SKM-1 treated with dmso at 0.1 percent for 144 hours (cell line): ENCODE results near the gene PET117.
A peak's percentile ranks its signal among the peaks of the same experiment; 100 is the strongest.
"Not testable (repeated sequence)": the region's sequence is repeated elsewhere in the genome, so short reads cannot be mapped to it uniquely, and the experiment has no call there.

ENCODE experiments used
- DNase-seq: peaks from one replicate; lab custom pipeline; 2025; ENCODE audit not compliant: unreplicated experiment; lab: John Stamatoyannopoulos, UW

PET117 gene, protein sequence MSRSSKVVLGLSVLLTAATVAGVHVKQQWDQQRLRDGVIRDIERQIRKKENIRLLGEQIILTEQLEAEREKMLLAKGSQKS

DNA sequence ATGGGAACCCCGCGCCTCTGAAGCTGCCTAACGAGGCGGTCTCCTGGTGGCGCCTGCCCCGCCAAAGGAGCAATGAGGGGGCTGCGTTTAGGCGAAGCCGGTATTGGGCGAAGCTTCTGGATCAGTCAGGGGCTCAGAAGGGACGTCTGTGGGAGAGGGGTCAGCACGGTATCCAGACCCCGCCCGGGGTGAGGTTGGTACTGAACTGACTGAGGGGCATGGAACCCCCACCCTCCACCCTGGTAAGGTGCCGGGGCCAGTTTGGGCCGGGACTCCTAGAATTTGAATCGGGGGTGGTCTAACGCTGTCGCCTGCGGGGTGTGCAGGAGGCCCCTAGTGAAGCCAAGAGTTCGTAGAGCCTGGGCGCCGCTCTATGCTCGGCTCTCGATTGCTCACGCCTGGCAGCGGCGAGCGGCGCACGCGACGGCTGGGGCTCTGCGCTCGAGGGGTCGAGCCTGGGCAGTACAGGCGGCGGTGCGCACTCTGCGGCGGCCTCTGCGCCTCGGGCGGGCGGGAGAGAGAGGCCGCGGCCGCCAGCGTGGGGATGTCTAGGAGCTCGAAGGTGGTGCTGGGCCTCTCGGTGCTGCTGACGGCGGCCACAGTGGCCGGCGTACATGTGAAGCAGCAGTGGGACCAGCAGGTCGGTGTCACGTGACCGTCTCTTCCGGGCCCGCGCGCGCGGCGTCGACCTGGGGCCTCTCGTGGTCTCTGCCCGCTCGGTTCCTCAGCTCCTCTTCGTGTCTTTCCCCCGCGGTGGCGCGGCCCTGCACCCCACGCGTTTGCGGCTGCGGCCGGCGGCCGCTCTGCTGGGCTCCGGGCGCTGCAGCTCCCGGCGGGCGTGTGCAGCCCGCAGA is at the start of gene PET117, which contains the start of gene KAT14:
Gene PET117, plus strand, starts transcription at position 452 of the 854 bp plus-strand sequence. Its CDS starts 93 bp downstream, at position 545.
Gene KAT14, plus strand, starts transcription at position 452 of the 854 bp plus-strand sequence. CDS start 4,798 bp downstream, outside the sequence.
- DNase-seq = peak; percentile 46

DNA sequence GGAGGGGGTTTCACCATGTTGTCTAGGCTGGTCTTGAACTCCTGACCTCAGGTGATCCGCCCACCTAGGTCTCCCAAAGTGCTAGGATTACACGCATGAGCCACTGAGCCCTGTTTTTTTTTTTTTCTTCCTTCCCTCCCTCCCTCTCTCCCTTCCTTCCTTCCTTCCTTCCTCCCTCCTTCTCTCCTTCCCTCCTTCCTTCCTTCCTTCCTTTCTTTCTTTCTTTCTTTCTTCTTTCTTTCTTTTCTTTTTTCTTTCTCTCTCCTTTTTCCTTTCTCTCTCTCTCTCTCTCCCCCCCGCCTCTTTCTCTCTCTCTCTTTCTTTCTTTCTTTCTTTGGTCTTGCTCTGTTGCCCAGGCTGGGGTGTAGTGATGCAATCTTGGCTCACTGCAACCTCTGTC is 49.4 kb upstream of the PET117 start:
- not testable (repeated sequence) for DNase-seq

DNA sequence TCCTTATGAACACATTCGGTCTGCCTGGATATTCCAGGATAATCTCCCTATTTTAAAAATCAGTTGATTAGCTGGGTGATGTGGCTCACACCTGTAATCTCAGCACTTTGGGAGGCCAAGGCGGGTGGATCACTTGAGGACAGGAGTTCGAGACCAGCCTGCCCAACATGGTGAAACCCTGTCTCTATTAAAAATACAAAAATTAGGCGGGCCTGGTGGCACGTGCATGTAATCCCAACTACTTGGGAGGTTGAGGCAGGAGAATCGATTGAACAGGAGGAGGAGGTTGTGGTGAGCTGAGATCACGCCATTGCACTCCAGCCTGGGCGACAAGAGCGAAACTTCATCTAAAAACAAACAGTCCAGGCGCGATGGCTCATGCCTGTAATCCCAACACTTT is 48.8 kb upstream of the PET117 start:
- DNase-seq = not testable (repeated sequence)

DNA sequence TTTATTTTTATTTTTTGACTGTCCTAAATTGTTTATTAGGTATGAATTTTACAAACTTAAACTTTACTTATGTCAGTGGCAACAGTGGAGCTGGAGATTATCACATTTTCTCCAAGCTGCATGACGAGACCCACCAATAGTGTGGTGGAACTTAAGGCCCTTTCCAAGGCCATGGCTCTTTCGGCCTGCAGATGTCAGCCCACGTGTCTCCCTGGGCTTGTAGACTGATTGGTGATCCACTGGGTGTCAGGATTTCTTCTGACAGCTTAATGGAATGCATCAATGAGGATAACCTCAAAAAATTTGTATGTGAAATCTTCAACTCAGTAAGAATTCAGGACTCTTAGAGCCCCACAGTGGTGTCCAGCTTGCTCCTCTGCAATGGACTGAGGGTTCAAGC is 47.6 kb upstream of the PET117 start:
- DNase-seq = no peak

DNA sequence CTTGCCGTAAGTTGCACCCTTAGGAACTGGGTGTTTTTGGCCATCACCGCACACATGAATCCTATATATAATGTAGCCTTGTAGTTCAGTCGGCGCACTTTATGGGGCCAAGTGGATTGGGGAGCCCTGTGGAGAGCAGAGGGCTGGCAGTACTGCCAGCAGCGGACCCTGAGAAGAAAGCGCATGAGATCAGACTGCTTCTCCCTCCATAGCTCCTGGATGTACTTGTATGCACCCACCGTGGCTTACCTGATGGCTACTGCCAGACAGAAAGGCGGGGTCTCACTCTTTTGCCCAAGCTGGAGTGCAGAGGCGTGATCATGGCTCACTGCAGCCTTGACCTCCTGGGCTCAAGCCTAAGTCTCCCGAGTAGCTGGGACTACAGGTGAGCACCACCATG is 47.2 kb upstream of the PET117 start:
- DNase-seq = no peak

DNA sequence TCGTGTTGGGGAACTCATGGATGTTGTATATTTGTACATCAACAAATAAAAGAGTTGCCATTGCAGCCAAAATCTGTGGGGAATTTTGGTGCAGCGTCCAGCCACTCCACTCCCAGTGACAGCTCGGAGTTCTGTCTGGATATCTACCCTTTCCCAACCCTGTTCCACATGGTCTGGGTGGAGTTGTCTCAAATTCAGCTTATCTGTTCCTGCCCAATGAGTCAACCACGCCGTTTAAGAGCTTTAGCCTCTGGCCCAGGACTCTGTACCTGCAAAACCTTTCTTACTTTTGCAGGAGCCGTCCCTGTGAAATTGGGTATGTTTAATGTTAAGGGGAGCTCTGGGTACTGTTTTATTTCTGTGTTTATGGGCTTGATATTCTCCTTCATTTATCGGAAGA is 46.0 kb upstream of the PET117 start:
- DNase-seq = no peak

DNA sequence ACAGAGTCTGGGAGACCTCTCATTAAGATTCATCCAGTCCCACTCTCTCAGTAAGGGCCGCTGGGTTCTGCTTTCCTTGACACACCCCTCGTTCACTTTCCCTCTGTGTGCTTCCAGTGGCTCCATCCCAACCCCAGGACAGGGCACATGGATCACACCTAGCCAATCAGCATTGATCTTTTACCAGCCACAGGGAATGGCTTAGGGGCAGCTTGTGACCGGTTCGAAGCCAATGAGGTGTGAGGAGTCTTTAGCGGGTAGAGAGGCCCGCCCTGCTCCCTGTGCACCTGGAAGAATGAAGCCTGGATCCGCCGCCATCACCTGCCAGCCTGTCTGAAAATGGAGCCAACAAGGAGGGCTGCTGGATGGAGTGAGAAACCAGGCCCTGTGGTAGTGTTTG is 44.8 kb upstream of the PET117 start:
- no peak for DNase-seq

DNA sequence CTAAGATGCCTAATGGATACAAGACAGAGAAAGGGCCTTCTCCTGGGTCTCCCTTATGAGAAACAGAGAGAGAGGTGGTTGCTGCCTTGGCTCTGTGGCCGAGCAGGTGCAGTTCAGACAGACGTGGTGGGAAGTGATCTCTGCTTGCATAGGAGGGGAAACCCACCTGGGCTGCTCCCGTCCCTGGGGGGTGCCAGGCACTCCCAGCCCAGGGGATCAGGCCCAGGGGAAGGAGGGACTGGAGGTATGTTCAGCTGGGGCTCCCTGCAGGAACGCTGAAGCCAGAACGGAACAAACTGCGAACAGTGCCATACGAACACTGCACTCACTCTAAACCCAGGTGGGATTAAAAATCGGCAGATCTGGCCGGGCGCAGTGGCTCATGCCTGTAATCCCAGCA is 44.3 kb upstream of the PET117 start:
- DNase-seq = no peak

DNA sequence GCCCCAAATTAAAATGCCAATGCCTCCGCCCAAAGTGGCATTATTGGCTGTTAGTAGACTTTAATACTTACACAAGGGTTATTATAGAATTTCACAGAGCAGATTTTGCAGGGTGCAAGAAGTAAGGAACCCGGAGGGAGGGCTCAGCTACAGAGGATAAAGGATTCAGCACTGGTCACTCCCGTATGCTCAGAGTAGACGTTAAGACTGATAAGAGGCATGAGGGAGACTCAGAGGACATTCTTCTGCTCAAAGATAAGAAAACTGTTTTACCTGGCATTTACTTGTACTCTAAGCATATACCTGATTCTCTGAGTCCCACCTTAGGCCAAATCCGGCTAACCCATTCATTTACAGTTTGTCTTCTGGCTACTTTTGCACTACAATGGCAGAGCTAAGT is 43.5 kb upstream of the PET117 start:
- no peak for DNase-seq

DNA sequence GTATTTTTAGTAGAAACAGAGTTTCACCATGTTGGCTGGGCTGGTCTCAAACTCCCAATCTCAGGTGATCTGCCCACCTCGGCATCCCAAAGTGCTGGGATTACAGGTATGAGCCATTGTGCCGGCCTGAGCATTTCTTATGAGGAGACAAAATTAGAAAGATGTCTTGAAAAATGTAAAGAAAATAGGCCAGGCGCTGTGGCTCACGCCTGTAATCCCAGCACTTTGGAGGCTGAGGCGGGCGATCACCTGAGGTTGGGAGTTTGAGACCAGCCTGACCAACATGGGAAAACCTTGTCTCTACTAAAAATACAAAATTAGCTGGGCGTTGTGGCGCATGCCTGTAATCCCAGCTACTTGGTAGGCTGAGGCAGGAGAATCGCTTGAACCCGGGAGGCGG is 37.1 kb upstream of the PET117 start:
- DNase-seq = not testable (repeated sequence)

DNA sequence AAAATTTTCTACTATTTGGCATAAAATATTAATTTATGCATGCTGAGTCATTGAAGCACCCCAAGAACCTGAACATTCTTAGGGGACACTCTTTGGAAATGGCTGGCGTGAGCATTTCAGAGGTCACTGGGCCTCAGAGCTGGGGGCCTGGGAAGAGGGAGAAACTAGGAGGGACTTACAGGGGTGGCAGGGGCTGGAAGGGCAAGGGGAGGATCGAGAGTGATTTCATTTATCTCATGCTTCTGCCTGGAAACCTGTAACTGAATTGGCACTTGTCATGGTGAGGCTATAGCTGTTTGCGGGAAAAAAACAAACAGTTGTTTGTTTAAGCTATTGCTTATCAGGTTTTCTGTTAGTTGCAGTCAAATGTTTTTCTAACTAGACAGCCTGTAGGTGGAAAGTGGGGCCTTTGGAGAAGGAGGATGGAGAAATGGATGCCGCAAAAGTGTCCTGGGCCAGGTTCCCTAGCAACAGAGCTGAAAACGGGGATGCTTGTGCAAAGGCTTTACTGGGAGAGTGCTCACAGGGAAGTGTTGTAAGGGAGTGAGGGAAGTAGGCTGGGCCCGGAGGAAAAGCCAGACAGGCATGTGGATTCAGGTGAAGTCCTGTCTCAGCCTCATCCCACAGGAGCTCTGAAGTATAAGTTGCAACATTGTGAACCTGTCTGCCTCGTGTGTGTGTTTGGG is 36.4 kb upstream of the PET117 start:
- no peak for DNase-seq

DNA sequence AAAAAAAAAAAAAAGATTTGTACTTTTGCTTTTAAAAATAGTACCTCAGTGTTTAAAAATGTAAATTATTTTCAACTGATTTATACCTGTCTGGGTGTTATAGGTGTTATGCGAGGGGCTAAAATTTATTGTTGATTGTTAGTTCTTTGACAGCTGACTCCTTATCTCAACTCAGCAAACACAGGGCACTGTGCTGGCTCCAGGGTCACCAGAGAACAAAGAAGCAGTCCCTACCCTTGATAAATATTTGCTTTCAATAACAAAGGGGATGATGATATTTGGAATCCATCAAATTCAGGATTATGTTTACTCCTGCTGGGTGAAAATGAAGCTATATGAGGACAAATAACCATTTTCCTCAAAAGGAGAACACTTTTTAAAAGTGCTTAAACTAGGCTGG is 34.2 kb upstream of the PET117 start:
- no peak for DNase-seq

DNA sequence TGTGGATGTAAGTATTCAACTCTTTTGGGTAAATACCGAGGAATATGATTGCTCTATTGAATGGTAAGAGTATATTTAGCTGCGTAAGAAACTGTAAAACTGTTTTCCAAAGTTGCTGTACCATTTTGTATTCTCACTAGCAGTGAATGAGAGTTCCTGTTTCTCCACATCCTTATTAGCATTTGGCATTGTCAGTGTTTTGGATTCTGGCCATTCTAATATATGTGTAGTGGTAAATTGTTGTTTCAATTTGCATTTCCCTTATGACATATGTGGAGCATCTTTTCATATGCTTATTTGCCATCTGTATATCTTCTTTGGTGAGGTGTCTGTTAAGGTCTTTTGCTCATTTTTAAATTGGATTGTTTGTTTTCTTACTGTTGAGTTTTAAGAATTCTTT is 29.3 kb upstream of the PET117 start:
- no peak for DNase-seq

DNA sequence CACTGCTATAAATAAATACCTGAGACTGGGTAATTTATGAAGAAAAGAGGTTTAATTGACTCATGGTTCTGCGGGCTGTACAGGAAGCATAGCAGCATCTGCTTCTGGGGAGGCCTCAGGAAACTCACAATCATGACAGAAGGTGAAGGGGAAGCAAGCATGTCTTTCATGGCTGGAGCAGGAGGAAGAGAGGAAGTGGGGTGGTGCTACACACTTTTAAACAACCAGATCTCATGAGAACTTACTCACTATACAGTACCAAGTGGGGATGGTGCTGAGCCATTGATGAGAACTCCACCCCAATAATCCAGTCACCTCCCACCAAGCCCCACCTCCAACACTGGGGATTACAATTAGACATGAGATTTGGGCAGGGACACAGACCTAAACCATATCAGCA is 9.1 kb upstream of the PET117 start:
- not testable (repeated sequence) for DNase-seq

DNA sequence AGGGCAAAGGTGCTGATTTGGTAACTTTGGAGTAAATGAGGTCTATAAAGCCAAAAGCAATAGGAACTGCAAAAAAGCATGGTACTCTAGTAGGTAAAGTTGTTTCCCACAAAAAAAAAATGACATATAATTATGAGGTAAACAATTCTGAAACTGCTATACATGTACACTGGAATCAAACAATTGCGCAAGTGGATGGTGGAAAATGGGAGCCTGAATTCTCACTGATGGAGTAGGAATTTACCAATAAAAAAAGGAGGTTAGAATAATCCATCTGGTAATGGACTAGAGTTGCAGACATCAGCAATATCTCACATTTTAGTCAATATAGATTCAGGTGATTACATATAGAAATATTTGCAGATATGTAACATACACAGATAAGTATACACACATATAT is 5.0 kb upstream of the PET117 start:
- no peak for DNase-seq

DNA sequence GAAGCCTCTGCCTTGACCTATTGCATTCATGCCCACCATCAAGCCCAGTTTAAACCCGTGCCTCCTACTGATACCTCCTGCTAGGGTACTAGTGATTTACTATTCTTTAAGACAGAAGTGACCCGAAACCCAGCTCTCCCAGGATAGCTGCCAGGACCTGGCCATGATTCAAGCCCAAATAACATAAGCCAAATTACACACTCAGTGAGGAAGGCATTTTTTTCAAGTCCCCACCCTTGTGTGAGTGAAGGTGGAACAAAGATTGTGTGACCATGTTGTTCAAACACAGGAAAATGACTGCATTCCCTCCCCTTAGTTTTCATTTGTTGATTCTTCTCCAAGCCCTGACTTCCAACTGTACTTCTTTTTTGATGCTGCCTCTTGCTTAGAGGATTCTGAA is 3.7 kb upstream of the PET117 start:
- DNase-seq = no peak

DNA sequence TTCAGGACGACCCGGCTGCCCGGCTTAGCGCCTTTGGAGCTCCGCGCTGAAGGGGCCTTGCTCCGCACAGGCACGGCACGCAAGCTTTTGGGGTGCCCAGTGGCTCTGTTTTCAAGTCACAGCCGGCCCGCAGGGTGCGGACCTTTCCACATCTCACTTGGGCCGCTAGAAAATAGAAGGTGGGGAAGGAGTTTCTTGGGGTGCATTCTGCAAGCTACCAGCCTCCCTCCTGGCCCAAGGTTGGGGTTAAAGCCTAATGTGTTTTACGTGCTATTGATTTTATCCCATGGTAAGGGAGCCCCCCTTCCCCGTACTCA is 561 bp downstream of the PET117 start:
- no peak for DNase-seq

DNA sequence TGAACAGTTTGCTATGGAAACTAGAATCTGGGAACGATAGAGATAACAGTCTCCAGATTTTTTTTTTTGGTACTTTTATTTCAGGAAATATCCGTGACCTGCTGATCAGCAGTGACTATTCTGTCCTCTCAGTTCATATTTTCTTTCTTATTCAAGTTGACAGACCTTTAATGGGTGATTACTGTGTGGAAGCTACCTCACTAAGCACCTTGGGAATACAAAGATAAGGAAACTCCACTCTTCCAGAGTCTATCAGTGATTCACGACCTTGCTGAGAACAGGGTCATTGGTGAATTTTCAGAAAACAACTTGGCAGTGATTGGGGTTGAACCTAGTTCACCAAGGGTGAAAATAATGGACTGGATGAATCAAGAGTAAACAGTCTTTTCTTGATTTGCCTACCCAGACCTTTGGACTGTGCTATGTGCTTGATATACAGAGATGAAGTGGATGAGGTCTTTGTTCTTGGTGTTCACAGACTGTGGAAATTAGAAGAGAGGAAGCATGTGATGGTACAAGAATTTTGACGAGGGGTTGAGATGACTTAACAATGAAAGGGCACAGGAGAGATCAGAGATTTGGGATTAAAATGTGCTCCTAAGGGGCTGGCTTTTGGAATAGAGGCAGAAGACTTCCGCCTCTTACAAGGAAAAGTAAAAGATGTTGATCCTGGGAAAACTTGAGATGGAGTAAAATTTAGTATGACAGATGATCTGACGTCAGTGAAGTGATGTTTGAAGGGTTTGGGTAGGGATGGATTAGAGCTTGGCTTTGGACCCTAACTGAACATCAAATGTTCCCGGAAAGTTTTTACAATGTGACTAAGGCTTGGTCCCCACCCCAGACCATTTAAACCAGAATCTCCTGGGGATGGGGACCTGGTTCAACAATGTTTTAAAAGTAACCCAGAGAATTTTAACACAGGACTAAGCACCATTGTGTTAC is 1.2 kb downstream of the PET117 start:
- no peak for DNase-seq

DNA sequence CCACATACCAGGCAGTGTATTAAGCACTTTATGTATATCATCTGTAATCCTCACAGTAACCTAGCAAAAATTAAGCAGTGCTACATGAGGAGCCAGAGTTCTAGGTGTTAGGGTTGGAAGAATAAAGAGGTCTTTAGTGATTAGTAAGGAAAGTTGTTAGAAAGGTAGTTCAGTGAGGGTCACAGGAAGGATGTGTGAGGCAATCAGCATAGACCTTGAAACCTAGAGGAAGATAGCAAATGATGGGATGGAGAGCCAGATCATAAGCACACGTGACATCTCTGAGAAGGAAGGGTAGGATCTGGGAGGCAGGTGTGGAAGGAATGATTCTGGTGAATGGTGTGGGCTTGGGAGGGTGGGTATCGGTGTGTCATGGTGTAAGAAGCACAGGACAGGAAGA is 2.2 kb downstream of the PET117 start:
- DNase-seq = no peak

DNA sequence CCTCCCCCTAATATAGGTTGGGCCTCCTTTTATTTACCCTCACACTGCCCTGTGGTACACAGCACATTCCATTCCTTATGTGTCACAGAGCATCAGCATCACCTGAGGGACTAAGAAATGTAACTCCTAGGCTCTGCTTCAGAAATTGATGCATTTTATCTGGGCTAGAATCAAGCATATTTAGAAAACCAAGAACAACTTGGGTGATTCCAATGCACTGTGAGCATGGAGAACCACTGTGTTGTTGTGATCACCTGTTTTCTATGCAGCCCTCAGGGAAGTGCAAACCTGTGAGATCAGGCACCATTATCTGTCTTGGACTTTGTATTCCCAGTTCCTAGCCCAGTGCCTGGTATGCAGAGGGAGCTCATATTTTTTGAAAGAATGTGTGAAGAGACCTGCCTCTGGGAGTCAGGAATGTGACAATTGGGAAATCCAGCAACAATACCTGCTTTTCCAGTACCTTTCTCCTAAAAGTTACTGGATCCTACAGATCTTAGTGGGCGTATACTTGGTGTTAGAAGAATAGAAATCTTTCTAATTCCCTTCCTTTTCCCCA is 7.0 kb downstream of the PET117 start:
- DNase-seq = no peak

DNA sequence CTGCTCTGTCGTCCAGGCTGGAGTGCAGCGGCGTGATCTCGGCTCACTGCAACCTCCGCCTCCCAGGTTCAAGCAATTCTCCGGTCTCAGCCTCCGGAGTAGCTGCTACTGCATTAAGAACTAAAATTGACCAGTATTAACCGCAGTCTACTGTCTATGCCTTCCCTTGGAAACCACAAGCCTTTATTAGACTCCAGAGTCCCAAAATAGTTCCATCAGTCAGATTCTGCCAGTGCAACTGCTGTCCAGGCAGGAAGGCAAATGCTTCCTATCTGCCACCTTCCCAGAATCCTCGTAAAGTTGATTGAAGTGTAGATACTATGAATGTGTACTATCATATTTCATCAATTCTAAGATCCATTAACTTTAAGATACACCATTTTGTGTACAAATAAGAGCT is 16.7 kb downstream of the PET117 start:
- DNase-seq = no peak
